HCT116 (cell line): ENCODE results near the gene STAC. TPM values are rescaled to one million over a fixed set of nuclear protein-coding genes. Genes with fewer than 3 reads are reported as not detected.

ENCODE experiments used
- ATAC-seq: fragments of 200-7000 bp; cut with Tn5 transposase; 2 replicates; pipeline ENCODE4 v1.9.1; 2020; ENCODE audit warnings: mild to moderate bottlenecking, moderate library complexity
- BruUV-seq: library from RNA; stranded (reverse); fragments of 400-500 nt; replicated peaks from 2 replicates; lab custom pipeline; 2021; lab: Mats Ljungman, UMichigan
- CTCF ChIA-PET: fragments of 300-600 bp; sonication (Branson Sonifier 250); formaldehyde crosslinking; loops from one replicate; lab custom pipeline; 2021; ENCODE audit warnings: antibody characterized with exemption; lab: Charles Lee
- POLR2A ChIA-PET: fragments of 300-600, 350-600 bp; sonication (Branson Sonifier 250); formaldehyde crosslinking; loops from one replicate; lab custom pipeline; 2021; ENCODE audit warnings: antibody characterized with exemption; lab: Charles Lee
- RAD21 ChIA-PET, 2 experiments: fragments of 300-600 bp; sonication (Branson Sonifier 250); formaldehyde crosslinking; loops; one replicate each; lab custom pipeline; 2023; ENCODE audit warnings: low total read pairs in 2 of 2; ENCODE audit not compliant: uncharacterized antibody in 2 of 2, unreplicated experiment in 2 of 2, low non-redundant PET in 1 of 2; lab: Charles Lee
- DNase-seq: peaks from one replicate; pipeline ENCODE4 v3.0.0-alpha.2; 2010; ENCODE audit warnings: low read depth, low spot score
- H2AFZ ChIP-seq: fragments of 200-600 bp; shearing (Covaris generic), sonication (generic); 2 replicates; pipeline ENCODE4 v1.6.1; 2017; ENCODE audit warnings: low read depth, mixed run types, mixed read lengths, antibody characterized with exemption, low read length; ENCODE audit not compliant: poor library complexity, severe bottlenecking
- H3K27ac ChIP-seq: 2 replicates; pipeline ENCODE4 v1.5.1; 2012; ENCODE audit warnings: low read depth, low read length
- H3K27me3 ChIP-seq: fragments of 200-600 bp; sonication (generic); 2 replicates; pipeline ENCODE4 v1.6.1; 2016; ENCODE audit warnings: mixed run types, low read length, mixed read lengths; ENCODE audit not compliant: insufficient read depth
- H3K36me3 ChIP-seq, 2 experiments: fragments of 200-500 bp in 1 of 2; fragments of 200-600 bp in 1 of 2; sonication (Bioruptor generic) in 1 of 2; sonication (generic) in 1 of 2; 2 replicates each; pipeline versions ENCODE4 v1.5.1 to v1.6.1; 2014 to 2016; ENCODE audit warnings: low read length in 2 of 2, inconsistent platforms in 1 of 2, mixed read lengths in 1 of 2, mixed run types in 1 of 2; ENCODE audit not compliant: insufficient read depth in 2 of 2, control insufficient read depth in 1 of 2
- H3K4me1 ChIP-seq, 2 experiments: fragments of 200-600 bp in 1 of 2; sonication (generic) in 1 of 2; 2 replicates each; pipeline versions ENCODE4 v1.5.1 to v1.6.1; 2012 to 2017; ENCODE audit warnings: low read length in 2 of 2, inconsistent platforms in 1 of 2, mild to moderate bottlenecking in 1 of 2, mixed read lengths in 1 of 2, mixed run types in 1 of 2, moderate library complexity in 1 of 2; ENCODE audit not compliant: insufficient read depth in 2 of 2, control insufficient read depth in 1 of 2
- H3K4me2 ChIP-seq: fragments of 200-600 bp; sonication (generic); 2 replicates; pipeline ENCODE4 v1.6.1; 2017; ENCODE audit warnings: mixed run types, low read length, mixed read lengths
- H3K4me3 ChIP-seq, 2 experiments: fragments of 200-600 bp in 1 of 2; sonication (generic) in 1 of 2; replicated peaks in 1 of 2; 2 replicates each; pipeline ENCODE4 v1.5.1; 2011 to 2016; ENCODE audit warnings: low read length in 2 of 2, control low read depth in 1 of 2, low read depth in 1 of 2, mild to moderate bottlenecking in 1 of 2, mixed read lengths in 1 of 2, mixed run types in 1 of 2
- H3K79me2 ChIP-seq: fragments of 200-600 bp; sonication (generic); 2 replicates; pipeline ENCODE4 v1.6.1; 2017; ENCODE audit warnings: mild to moderate bottlenecking, mixed run types, low read length, moderate library complexity, mixed read lengths; ENCODE audit not compliant: insufficient read depth
- H3K9ac ChIP-seq: fragments of 200-600 bp; sonication (generic); 2 replicates; pipeline ENCODE4 v1.6.1; 2016; ENCODE audit warnings: low read length, mixed read lengths
- H3K9me2 ChIP-seq: fragments of 200-600 bp; sonication (generic), shearing (Covaris generic); 2 replicates; pipeline ENCODE4 v1.6.1; 2017; ENCODE audit warnings: mixed run types, mild to moderate bottlenecking, moderate library complexity; ENCODE audit not compliant: insufficient read depth
- H3K9me3 ChIP-seq, 2 experiments: fragments of 200-500 bp in 1 of 2; fragments of 200-600 bp in 1 of 2; sonication (Bioruptor generic) in 1 of 2; sonication (generic) in 1 of 2; 2 replicates each; pipeline ENCODE4 v1.6.1; 2014 to 2017; ENCODE audit warnings: low read length in 2 of 2, mixed read lengths in 2 of 2, inconsistent platforms in 1 of 2, low read depth in 1 of 2, mild to moderate bottlenecking in 1 of 2, mixed run types in 1 of 2, moderate library complexity in 1 of 2; ENCODE audit not compliant: control insufficient read depth in 1 of 2, insufficient read depth in 1 of 2
- H4K20me1 ChIP-seq: fragments of 200-600 bp; sonication (generic), shearing (Covaris generic); 2 replicates; pipeline ENCODE4 v1.6.1; 2017; ENCODE audit warnings: mixed run types, mild to moderate bottlenecking, moderate library complexity; ENCODE audit not compliant: insufficient read depth
- CBX3 ChIP-seq: IDR thresholded peaks from 2 replicates; pipeline ENCODE4 v1.6.1; 2012; ENCODE audit warnings: low read depth
- ELF1 ChIP-seq: IDR thresholded peaks from 2 replicates; pipeline ENCODE4 v1.6.1; 2012; ENCODE audit warnings: low read depth, borderline replicate concordance
- EZH2 ChIP-seq: fragments of 200-600 bp; sonication (generic); IDR thresholded peaks from 2 replicates; pipeline ENCODE4 v1.6.1; 2017; ENCODE audit warnings: antibody characterized with exemption, mixed run types
- FOSL1 ChIP-seq: IDR thresholded peaks from 2 replicates; pipeline ENCODE4 v1.6.1; 2012; ENCODE audit warnings: low read depth
- JUND ChIP-seq: IDR thresholded peaks from 2 replicates; pipeline ENCODE4 v1.6.1; 2012
- POLR2A ChIP-seq: IDR thresholded peaks from 2 replicates; pipeline ENCODE4 v1.7.0; 2011; ENCODE audit warnings: borderline replicate concordance; ENCODE audit not compliant: insufficient read depth, insufficient read length; ENCODE audit errors: extremely low read depth
- POLR2AphosphoS5 ChIP-seq: IDR thresholded peaks from 2 replicates; pipeline ENCODE4 v1.6.1; 2011; ENCODE audit warnings: mild to moderate bottlenecking, low read depth, low read length, moderate library complexity
- SIN3A ChIP-seq: IDR thresholded peaks from 2 replicates; pipeline ENCODE4 v1.6.1; 2012; ENCODE audit warnings: low read depth
- SRF ChIP-seq: IDR thresholded peaks from 2 replicates; pipeline ENCODE4 v1.6.1; 2012; ENCODE audit warnings: low read depth
- YY1 ChIP-seq: IDR thresholded peaks from 2 replicates; pipeline ENCODE4 v1.6.1; 2011; ENCODE audit warnings: low read length, low read depth, moderate library complexity, mild to moderate bottlenecking; ENCODE audit not compliant: insufficient replicate concordance; ENCODE audit errors: extremely low read depth
- ZFX ChIP-seq: fragments of 450-650 bp; IDR thresholded peaks from 2 replicates; pipeline ENCODE4 v1.6.1; 2017
- intact Hi-C: fragments of 100-400 bp; cut with micrococcal nuclease; formaldehyde crosslinking; loops from 2 replicates; pipeline ENCODE4 v1.10.0; 2022
- total RNA-seq: library from RNA; stranded (reverse); gene quantifications from one replicate; pipeline ENCODE4 v1.2.1, GENCODE V29; 2021; ENCODE audit not compliant: unreplicated experiment
- TF ChIP-seq, protein P1 (sequence below): IDR thresholded peaks from 2 replicates; pipeline ENCODE4 v1.6.1; 2012; ENCODE audit warnings: low read depth
- TF ChIP-seq, protein P2 (sequence below): IDR thresholded peaks from 2 replicates; pipeline ENCODE4 v1.6.1; 2012
- TF ChIP-seq, protein P3 (sequence below): IDR thresholded peaks from 2 replicates; pipeline ENCODE4 v1.6.1; 2012

STAC gene
- total RNA-seq, 1 experiment from 2014 or later = not detected

DNA sequence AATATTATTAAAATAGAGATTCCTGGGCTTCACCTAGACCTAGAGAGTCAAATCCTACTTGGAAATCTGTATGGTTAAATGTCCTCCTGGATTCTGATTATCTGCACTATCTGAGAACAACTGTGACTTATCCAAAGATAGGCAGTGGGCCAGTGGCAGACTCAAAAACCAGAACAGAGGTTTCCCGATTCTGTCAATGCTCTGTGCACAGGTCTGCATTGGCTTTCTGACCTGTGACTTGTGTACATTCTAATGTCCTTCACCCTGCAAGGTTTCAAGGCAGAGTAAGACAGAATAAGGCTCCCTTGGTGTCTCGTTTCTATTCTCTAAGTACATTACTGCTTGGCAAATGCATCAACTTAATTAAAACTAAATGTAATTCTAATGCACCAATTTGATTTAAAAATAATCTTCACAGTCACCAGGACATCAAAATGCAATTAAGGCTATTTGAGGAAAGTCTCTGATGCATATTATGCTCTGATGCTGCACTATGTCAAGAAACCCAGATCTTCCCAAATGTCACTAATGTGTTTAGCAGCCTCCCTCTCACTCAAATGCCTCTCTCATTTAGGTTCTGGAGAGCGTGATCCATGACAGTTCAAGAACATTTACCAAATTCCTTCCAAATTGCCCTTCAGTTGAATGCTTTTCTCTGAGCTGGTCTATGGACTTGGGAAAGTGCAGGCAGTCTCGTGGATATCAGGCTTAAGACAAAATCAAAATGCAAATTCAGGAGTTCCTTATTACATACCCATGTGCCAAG is 140.1 kb downstream of the STAC start:
- no TSS peak for BruUV-seq
- Histone ChIP-seq H3K4me1 (peaks cover 0 to 4% of the 10 kb centered on the region in 2 experiments; a peak in 1 of 4 replicates), H2AFZ (no peak overlapping the region), H4K20me1 (no peaks in the 10 kb centered on the region), H3K4me3 (no peak overlapping the region), H3K9me3 (no peaks in the 10 kb centered on the region), H3K79me2 (no peaks in the 10 kb centered on the region), H3K27ac (no peak overlapping the region), H3K4me2 (no peak overlapping the region), H3K36me3 (no peaks in the 10 kb centered on the region), H3K9me2 (no peaks in the 10 kb centered on the region), H3K27me3 (no peaks in the 10 kb centered on the region; the same call in 1 of the 2 replicates), H3K9ac (no peak overlapping the region)
- TF ChIP-seq EZH2 (no peak), SIN3A (no peak), POLR2A (no peak), CBX3 (no peak), JUND (no peak), ELF1 (no peak), ZFX (no peak), YY1 (no peak), POLR2AphosphoS5 (no peak), FOSL1 (no peak), SRF (no peak)
- TF ChIP-seq, protein P1, sequence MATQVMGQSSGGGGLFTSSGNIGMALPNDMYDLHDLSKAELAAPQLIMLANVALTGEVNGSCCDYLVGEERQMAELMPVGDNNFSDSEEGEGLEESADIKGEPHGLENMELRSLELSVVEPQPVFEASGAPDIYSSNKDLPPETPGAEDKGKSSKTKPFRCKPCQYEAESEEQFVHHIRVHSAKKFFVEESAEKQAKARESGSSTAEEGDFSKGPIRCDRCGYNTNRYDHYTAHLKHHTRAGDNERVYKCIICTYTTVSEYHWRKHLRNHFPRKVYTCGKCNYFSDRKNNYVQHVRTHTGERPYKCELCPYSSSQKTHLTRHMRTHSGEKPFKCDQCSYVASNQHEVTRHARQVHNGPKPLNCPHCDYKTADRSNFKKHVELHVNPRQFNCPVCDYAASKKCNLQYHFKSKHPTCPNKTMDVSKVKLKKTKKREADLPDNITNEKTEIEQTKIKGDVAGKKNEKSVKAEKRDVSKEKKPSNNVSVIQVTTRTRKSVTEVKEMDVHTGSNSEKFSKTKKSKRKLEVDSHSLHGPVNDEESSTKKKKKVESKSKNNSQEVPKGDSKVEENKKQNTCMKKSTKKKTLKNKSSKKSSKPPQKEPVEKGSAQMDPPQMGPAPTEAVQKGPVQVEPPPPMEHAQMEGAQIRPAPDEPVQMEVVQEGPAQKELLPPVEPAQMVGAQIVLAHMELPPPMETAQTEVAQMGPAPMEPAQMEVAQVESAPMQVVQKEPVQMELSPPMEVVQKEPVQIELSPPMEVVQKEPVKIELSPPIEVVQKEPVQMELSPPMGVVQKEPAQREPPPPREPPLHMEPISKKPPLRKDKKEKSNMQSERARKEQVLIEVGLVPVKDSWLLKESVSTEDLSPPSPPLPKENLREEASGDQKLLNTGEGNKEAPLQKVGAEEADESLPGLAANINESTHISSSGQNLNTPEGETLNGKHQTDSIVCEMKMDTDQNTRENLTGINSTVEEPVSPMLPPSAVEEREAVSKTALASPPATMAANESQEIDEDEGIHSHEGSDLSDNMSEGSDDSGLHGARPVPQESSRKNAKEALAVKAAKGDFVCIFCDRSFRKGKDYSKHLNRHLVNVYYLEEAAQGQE = no peak
- TF ChIP-seq, protein P2, sequence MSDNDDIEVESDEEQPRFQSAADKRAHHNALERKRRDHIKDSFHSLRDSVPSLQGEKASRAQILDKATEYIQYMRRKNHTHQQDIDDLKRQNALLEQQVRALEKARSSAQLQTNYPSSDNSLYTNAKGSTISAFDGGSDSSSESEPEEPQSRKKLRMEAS = no peak
- TF ChIP-seq, protein P3, sequence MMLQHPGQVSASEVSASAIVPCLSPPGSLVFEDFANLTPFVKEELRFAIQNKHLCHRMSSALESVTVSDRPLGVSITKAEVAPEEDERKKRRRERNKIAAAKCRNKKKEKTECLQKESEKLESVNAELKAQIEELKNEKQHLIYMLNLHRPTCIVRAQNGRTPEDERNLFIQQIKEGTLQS = no peak
- POLR2A ChIA-PET = no interaction called here
- RAD21 ChIA-PET = no interaction called here
- CTCF ChIA-PET = no interaction called here
- intact Hi-C loops = no loop called here
- no peak for DNase-seq
- no peak for ATAC-seq
